ENCODE measurements around the gene KRT81.

- TF ChIP-seq ZNF671 (CRISPR knock-in tag; IDR thresholded peaks at IDR 0.05) (no peak), SP1 (CRISPR knock-in tag; conservative IDR thresholded peaks at IDR 0.05) (no peak)
Measured at GRCh38 chr12:52264435-52264825, 26.9 kb downstream of the KRT81 start.

Data from WTC11 (cell line).